ENCODE data around the gene SMG7. TPM values are rescaled to one million over a fixed set of nuclear protein-coding genes. Genes with fewer than 3 reads are reported as not detected.

The SMG7 gene
- polyA plus RNA-seq, 1 donor: 87.4 TPM

DNA sequence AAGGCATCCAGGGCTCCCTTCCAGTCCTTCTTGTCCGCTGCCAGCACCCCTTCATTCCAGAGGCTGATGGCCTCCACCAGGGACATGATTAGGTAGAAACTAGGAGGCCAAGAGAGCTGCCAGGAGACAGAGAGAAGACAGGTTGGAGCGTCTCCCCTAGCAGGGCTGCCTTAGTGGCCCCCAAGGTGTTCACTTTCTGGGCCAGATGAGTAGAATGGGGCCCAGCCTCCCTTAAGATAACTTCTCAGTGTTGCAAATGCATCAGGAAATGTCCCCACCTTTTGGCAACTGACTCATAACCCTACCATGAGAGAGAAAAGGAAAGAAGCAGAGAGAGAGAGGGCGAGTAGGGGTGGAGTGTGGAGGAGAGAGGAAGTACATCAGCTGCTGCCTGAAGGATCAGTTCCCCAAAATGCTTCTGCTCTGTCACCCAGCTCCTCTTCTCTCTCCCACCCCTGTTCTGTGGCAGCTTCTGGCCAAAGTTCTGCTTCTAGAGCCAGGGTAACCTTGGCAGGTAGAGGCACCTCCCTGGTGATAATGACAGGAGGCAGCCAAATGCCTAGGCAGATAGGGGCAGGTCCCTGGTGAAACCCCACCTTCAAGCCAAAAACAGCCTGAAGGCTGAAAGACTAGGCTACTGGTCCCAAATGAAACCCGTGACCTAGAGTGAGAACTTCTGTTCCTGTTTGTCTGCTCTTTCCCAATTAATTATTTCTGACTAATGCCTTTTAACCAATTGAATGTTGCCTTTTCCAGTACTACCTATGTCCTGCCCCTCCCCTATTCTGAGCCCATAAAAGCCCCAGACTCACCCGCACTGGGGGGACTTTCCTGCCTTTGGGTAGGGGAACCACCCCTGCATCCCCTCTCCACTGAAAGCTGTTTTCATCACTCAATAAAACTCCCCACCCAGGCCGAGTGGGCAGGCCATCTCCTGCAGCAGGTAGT is 118.2 kb downstream of the SMG7 start, which contains the start of gene NCF2:
Gene NCF2 (minus strand): TSS at position 216 of the 948 bp plus-strand sequence. CDS start 130 bp downstream, at position 86.
- no peak for DNase-seq

DNA sequence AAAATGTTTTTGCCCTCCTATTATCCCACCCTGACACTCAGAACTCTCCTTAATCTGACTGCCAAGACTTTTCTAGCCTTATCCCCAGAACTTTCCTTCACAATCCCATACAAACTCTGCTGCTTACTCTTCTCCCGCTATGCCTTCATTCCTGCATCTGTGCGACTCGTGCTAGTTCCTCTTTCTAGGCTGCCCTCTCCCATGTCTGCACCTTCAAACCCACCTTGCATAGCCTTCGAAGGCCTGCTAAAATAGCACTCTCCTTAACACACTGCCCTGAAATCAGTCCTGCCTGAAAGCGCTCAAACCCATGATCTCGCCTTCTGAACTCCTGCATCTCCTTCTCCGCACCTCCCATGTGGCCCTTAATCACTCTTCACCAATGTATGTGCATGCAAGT is 120.4 kb downstream of the SMG7 start:
- DNase-seq: no peak

DNA sequence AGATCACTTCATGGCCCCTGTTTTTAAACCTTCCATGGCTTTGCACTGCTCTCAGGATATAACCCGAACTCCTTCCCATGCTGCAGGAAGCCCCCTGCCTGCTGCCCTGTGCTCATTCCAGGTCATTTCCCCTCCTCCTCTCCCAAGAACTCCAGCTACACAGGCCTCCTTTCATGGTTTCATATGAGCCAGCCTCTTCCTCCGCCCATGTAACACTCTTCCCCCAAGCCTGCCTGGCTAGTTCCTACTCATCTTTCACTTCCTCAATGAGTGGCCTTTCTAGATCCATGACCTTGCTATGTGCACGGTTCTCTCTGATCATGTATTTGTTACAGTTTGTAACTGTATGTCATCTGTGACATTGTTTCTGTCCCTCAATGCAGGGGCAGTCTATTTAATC is 121.1 kb downstream of the SMG7 start:
- no peak for DNase-seq

DNA sequence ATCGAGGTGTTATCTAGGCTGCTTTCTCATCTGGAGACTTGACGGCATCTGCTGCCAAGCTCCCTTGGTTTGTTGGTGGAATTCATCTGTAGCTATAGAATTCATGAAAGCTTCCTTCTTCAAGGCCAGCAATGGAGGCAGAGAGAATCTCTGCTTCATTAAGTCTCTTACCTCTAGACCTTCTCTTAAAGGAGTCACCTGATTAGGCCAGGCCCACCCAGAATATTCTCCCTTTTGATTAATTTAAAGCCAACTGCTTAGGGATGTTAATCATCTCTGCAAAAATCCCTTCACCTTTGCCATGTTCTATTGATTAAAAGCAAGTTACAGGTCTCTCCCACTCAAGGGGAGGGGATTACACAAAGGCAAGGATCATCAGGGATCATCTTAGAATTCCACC is 123.2 kb downstream of the SMG7 start:
- DNase-seq: no peak

DNA sequence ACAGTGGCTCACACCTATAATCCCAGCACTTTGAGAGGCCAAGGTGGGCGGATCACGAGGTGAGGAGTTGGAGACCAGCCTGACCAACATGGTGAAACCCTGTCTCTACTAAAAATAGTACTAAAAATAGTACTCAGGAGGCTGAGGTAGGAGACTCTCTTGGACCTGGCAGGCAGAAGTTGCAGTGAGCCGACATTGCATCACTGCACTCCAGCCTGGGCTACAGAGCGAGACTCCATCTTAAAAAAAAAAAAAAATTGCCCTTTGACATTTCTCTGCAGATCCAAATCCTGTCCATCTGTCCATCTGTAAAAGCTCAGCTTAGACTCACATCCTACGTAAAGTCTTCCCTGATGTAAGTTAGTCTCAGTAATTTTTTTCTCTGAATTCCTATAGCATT is 124.2 kb downstream of the SMG7 start:
- DNase-seq: no peak

DNA sequence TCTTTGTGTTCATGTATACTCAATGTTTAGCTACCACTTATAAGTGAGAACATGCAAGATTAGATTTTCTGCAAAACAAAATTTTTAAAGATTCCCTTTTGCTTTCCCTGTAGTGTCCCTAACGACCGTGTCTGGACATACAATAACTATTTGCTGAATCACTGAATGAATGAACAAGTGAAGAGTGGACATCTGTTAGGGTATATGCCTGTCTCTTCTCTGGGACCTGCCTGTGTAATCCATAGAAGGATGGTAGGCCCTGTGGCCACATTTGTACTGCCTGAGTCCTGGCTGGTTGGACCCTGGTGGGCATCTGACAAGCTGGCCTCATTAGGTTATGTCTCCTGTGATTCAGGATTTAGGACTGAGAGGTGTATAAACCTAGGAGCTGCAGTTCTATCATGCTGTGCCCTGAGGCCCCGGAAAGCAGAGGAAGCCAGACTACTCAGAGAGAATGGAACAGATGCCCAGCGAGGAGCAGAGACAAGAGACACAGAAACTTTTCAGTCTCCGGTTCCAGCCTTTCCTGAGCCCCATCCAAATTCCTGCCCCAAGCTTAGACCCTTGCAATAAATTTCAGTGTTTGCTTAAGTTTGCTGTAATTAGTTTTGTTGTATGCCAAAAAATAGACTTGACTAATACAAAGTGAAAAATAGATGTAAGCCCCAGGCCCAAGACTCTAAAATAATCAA is 125.5 kb downstream of the SMG7 start:
- DNase-seq: no peak

DNA sequence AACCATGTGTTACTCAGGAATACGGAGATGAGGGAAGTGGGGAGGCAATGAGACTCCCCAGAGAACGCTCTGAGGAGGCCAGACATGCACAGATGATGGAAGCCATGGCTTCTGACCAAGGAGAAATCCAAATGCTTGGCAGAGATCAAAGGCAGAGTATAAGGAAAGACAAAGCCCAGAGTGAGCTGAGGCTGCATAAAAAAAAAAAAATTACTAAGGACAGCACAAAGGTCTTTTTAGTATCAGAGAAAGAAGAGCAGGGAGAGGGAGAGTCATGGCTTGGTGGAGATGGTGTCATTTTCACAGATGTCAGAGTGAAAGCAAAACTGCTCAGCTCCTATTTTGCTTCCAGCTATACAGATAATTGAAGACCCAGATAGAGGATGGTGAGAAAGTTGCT is 126.1 kb downstream of the SMG7 start:
- DNase-seq: no peak

DNA sequence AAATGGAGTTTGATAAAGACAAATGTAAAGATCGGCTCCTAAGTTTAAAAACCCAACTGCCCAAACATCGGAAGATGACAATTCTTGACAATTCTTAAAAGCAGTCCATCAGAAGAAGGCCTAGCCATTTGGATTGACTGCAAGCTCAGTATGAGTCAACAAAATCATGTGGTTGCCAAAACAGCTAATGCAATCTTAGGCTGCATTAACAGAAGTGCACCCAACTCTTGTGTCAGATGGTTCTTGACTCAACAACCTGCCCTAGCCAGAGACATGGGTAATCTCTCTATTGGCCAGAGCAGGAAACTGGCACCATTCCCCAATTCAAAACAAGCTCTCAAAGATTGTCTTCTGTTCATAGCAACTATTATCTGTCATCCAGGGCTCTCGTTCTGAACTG is 127.8 kb downstream of the SMG7 start:
- no peak for DNase-seq

DNA sequence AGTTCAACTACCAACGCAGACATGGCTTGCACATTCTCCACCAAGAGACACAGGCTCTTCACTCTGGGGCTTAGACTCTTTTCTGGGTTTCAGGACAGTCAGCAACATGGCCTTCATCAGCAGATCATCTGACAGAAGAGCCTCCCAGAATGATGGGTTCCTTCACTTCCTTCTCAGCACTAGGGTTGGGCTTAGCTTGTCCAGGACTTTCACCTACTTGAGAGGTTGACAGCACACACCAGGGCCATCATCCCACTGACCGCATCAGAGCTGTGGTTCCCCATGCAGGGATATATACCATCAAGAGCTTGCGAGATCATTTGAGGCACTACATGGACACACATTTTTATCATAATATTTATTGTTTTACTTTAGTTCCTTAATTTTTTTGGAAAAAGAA is 128.3 kb downstream of the SMG7 start:
- DNase-seq: no peak

DNA sequence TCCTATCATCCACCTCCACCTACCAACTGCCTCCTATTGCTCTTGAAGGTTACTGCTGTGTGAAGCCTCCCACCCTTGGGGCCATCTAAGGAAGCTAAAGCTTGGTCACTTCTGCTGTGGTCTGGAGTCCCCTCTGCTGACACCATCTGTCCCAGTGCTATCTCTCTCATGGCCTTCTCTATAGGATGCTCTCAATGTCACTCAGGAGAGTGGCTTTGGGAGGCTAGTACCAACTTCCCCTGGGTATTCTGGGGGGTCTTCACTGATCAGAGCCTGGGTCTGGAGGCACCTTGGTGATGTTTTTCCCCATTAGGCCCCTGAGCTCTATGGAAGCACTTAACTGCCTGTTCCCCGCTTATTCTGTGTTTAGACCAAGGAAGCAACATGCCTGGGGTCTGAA is 130.2 kb downstream of the SMG7 start:
- DNase-seq: no peak

Other genes starting within 250 kb of the SMG7 start
- gene NMNAT2, start 54.1 kb upstream of the SMG7 start, polyA plus RNA-seq (ENCODE audit: insufficient read length): 4.2 TPM
- gene NCF2, start 118.0 kb downstream of the SMG7 start, polyA plus RNA-seq (ENCODE audit: insufficient read length): 2.9 TPM
- 143 TPM for gene ARPC5, start 163.3 kb downstream of the SMG7 start, polyA plus RNA-seq (ENCODE audit: insufficient read length)
- gene APOBEC4, start 180.8 kb downstream of the SMG7 start, polyA plus RNA-seq (ENCODE audit: insufficient read length): 0.10 TPM

All from left kidney (tissue), 2 donors.